ENCODE results near the gene SCYL2. TPM values are rescaled to one million over a fixed set of nuclear protein-coding genes. Genes with fewer than 3 reads are reported as not detected.

The SCYL2 gene
- total RNA-seq, 2 experiments from 2014 or later: 29.3 to 38.8 TPM

GRCh38 chr12:100382338-100382737, 115.4 kb downstream of the SCYL2 start:
- H3K27me3 Mint-ChIP-seq: peaks cover 4% of the 10 kb centered on the region
- CTCF ChIA-PET: no interaction called here
- DNase-seq (no peak), ATAC-seq (no peak)
- no peak overlapping the region for H3K27ac Mint-ChIP-seq
- no peak overlapping the region for H3K4me3 Mint-ChIP-seq
- no peaks in the 10 kb centered on the region for H3K4me1 Mint-ChIP-seq
- no peaks in the 10 kb centered on the region for H3K9me3 Mint-ChIP-seq (ENCODE audit: low read depth)
- no peaks in the 10 kb centered on the region for H3K36me3 Mint-ChIP-seq

DNA sequence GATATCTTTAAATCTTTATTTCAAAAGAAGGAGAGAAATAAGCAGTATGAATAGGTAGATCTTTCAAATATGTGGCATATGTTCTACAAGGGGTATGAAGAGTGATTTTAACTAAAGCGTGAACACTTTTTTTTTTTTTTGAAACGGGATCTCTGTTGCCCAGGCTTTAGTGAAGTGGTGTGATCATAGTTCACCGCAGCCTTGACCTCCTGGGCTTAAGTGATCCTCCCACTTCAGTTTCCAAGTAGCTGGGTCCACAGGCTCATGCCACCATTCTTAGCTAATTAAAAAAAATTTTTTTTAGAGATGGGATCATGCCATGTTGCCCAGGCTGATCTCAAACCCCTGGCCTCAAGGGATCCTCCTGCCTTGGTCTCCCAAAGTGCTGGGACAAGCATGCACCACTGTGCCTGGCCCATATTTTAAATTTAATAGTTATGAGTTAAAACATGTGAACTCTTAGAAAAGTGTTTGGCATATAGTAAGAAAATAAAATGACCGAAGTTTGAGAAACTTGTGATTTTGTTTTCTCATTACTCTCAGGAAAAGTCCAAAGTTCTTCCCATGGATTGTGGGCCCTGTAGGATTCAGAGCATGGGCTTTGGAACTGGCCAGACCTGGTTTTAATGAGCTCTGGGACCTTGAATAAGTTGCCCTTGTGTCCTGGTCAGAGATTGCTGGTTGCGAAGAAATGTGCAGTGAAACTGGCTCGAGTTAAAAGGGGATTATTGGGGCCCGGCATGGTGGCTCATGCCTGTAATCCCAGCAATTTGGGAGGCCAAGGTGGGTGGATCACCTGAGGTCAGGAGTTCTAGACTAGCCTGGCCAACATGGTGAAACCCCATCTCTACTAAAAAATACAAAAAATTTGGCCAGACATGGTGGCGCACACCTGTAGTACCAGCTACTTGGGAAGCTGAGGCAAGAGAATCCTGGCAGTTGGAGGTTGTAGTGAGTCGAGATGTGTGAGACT, 116.9 kb downstream of the SCYL2 start:
- CTCF ChIA-PET: no interaction called here
- DNase-seq (no peak), ATAC-seq (no peak)
- Mint-ChIP-seq H3K27ac (no peak overlapping the region), H3K9me3 (ENCODE audit: low read depth) (no peaks in the 10 kb centered on the region), H3K4me1 (no peaks in the 10 kb centered on the region), H3K27me3 (peaks cover 15% of the 10 kb centered on the region), H3K4me3 (no peak overlapping the region), H3K36me3 (no peaks in the 10 kb centered on the region)

- H3K36me3 Mint-ChIP-seq: no peaks in the 10 kb centered on the region
- DNase-seq: no peak
Observed at GRCh38 chr12:100384559-100384935, 117.6 kb downstream of the SCYL2 start.

DNA sequence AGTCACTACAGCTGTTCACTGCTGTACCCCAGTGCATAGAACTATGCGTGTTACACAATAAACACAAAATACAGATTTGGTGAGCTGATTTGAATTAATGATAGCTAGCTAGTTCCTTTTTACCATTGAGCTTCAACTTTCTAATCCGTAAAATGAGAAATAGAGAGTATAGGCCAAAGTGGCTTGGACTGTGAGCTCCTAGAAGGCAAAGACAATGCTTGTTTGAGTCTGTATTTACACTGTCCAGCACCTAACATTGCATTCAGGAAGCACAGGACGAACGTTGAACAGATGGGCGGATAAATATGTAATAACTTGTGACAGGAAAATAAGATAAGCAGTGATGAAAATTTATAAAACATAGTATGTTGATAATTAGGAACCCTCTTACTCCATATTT, 121.4 kb downstream of the SCYL2 start:
- ATAC-seq: no peak
- no peaks in the 10 kb centered on the region for H3K9me3 Mint-ChIP-seq (ENCODE audit: low read depth)
- CTCF ChIA-PET: no interaction called here
- no peaks in the 10 kb centered on the region for H3K4me1 Mint-ChIP-seq
- DNase-seq: no peak
- H3K27me3 Mint-ChIP-seq: peaks cover 13% of the 10 kb centered on the region
- no peak overlapping the region for H3K27ac Mint-ChIP-seq
- H3K4me3 Mint-ChIP-seq: no peak overlapping the region
- no peaks in the 10 kb centered on the region for H3K36me3 Mint-ChIP-seq

More at GRCh38 chr12:100384559-100384935, 117.6 kb downstream of the SCYL2 start:
- Mint-ChIP-seq H3K4me1 (no peaks in the 10 kb centered on the region), H3K4me3 (no peak overlapping the region), H3K27me3 (peaks cover 15% of the 10 kb centered on the region), H3K9me3 (ENCODE audit: low read depth) (no peaks in the 10 kb centered on the region), H3K27ac (no peak overlapping the region)
- CTCF ChIA-PET: no interaction called here
- ATAC-seq: no peak

Other genes with a start within 250 kb of the SCYL2 start
- gene BLTP3B, start 124.3 kb upstream of the SCYL2 start, total RNA-seq: 10 to 100 TPM; 36.4 to 42.0 TPM
- gene ACTR6, start 66.4 kb upstream of the SCYL2 start, total RNA-seq: 10 to 100 TPM; 32.8 to 34.2 TPM
- gene DEPDC4, start 98 bp upstream of the SCYL2 start, total RNA-seq: 1 to 10 TPM; 1.5 to 2.5 TPM
- gene SLC17A8, start 89.9 kb downstream of the SCYL2 start, total RNA-seq: not detected
- not detected for gene NR1H4, start 206.7 kb downstream of the SCYL2 start, total RNA-seq

Data from activated CD8-positive, alpha-beta memory T cell treated with anti-CD3 and anti-CD28 coated beads, Interleukin-2, amount 10 ng/mL, durations not matched to agents 7 days and 5 days (primary cell).